Caco-2 (cell line): ENCODE measurements around the gene RPS6KA2. TPM values are rescaled to one million over a fixed set of nuclear protein-coding genes. Genes with fewer than 3 reads are reported as not detected.

Experiments
- BruUV-seq: library from RNA; stranded (reverse); fragments of 400-500 nt; replicated peaks from 2 replicates; lab custom pipeline; 2021; lab: Mats Ljungman, UMichigan
- CTCF ChIA-PET: fragments of 300-600 bp; sonication (Branson Sonifier 250); formaldehyde crosslinking; loops from one replicate; lab custom pipeline; 2022; ENCODE audit warnings: antibody characterized with exemption; lab: Charles Lee
- POLR2A ChIA-PET: fragments of 300-600 bp; sonication (Branson Sonifier 250); formaldehyde crosslinking; loops from one replicate; lab custom pipeline; 2022; ENCODE audit warnings: antibody characterized with exemption; lab: Charles Lee
- DNase-seq, 2 experiments: peaks; one replicate each; pipeline versions ENCODE4 v3.0.0 to v3.0.0-alpha.2; 2020 to 2022
- H3K27me3 ChIP-seq: replicated peaks from 2 replicates; pipeline ENCODE4 v1.6.0; 2011; ENCODE audit warnings: low read length; ENCODE audit not compliant: control insufficient read depth, insufficient read depth
- H3K36me3 ChIP-seq: 2 replicates; pipeline ENCODE4 v1.5.1; 2011; ENCODE audit warnings: low read length; ENCODE audit not compliant: control insufficient read depth, insufficient read depth
- H3K4me1 ChIP-seq: fragments of 250-450 bp; sonication (Bioruptor Pico); 2 replicates; pipeline ENCODE4 v1.5.1; 2020; ENCODE audit warnings: mild to moderate bottlenecking
- H3K4me3 ChIP-seq: 2 replicates; pipeline ENCODE4 v1.5.1; 2011; ENCODE audit warnings: low read depth, mild to moderate bottlenecking, control low read depth, low read length
- H3K9me3 ChIP-seq: fragments of 250-450 bp; sonication (Bioruptor Pico); 2 replicates; pipeline ENCODE4 v1.5.1; 2020; ENCODE audit warnings: mild to moderate bottlenecking, moderate library complexity
- H3K27ac Mint-ChIP-seq: one replicate; pipeline ENCODE4 v1.8.0; 2022; ENCODE audit warnings: mixed read lengths; ENCODE audit not compliant: unreplicated experiment
- H3K27me3 Mint-ChIP-seq: one replicate; pipeline ENCODE4 v1.8.0; 2022; ENCODE audit warnings: mixed read lengths; ENCODE audit not compliant: insufficient read depth, unreplicated experiment
- H3K36me3 Mint-ChIP-seq: one replicate; pipeline ENCODE4 v1.8.0; 2022; ENCODE audit warnings: mild to moderate bottlenecking, mixed read lengths; ENCODE audit not compliant: insufficient read depth, unreplicated experiment
- H3K4me1 Mint-ChIP-seq: one replicate; pipeline ENCODE4 v1.8.0; 2022; ENCODE audit warnings: low read depth, mixed read lengths; ENCODE audit not compliant: unreplicated experiment
- H3K4me3 Mint-ChIP-seq: one replicate; pipeline ENCODE4 v1.8.0; 2022; ENCODE audit warnings: mild to moderate bottlenecking, moderate library complexity, mixed read lengths; ENCODE audit not compliant: unreplicated experiment
- H3K9me3 Mint-ChIP-seq: one replicate; pipeline ENCODE4 v1.8.0; 2022; ENCODE audit warnings: mixed read lengths; ENCODE audit not compliant: unreplicated experiment
- CTCF ChIP-seq, 2 experiments: fragments of 200-600 bp in 1 of 2; IDR thresholded peaks; 1 replicate in 1 of 2; 2 replicates in 1 of 2; pipeline versions ENCODE4 v1.5.1 to v1.8.0; 2011 to 2022; ENCODE audit warnings: antibody characterized with exemption in 1 of 2, control low read depth in 1 of 2, inconsistent platforms in 1 of 2, low read depth in 1 of 2, low read length in 1 of 2, mild to moderate bottlenecking in 1 of 2, moderate library complexity in 1 of 2; ENCODE audit not compliant: insufficient read depth in 1 of 2, severe bottlenecking in 1 of 2, unreplicated experiment in 1 of 2
- intact Hi-C: fragments of 100-400 bp; cut with micrococcal nuclease; formaldehyde crosslinking; loops from one replicate; pipeline ENCODE4 v1.10.0; 2022; ENCODE audit not compliant: unreplicated experiment
- total RNA-seq: library from RNA; stranded (reverse); gene quantifications from 2 replicates; pipeline ENCODE4 v1.2.3, GENCODE V29; 2022

RPS6KA2 gene
- total RNA-seq, 1 experiment from 2014 or later: 5.6 TPM

DNA sequence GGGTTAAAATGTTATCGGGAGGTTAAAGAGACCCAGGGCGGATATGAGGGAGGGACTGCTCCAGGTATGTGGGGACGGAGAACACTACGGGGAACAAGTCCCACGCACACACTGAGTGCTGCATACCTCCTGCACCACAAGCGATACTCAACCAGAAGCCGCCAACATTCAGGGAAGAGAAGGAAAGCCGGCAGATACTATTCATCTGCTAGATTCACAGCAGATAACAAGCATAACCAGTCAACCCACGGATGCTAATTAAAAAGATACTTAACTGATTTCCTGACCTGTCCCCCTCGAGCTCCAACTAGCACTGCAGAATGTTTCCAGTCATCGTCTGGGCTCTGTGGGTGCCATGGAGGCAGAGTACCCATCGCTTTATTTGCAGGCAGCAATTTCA lies 45.1 kb upstream of the RPS6KA2 start:
- no peaks in the 10 kb centered on the region for H3K9me3 ChIP-seq
- no peaks in the 10 kb centered on the region; the same call in 1 of the 2 replicates for H3K27me3 ChIP-seq
- Mint-ChIP-seq H3K27me3 (peaks cover 4% of the 10 kb centered on the region), H3K27ac (no peak overlapping the region), H3K36me3 (no peaks in the 10 kb centered on the region), H3K9me3 (no peaks in the 10 kb centered on the region), H3K4me1 (peaks cover 24% of the 10 kb centered on the region), H3K4me3 (no peak overlapping the region)
- no TSS peak for BruUV-seq
- CTCF ChIA-PET: no interaction called here
- no peak overlapping the region for H3K4me3 ChIP-seq
- POLR2A ChIA-PET: no interaction called here
- intact Hi-C loops: no loop called here
- no peak for TF ChIP-seq CTCF (IDR thresholded peaks at IDR 0.05; ENCODE audit: insufficient read depth in 1 of 2, low read depth in 1 of 2, low read length in 1 of 2, severe bottlenecking in 1 of 2, unreplicated experiment in 1 of 2)
- H3K36me3 ChIP-seq: no peaks in the 10 kb centered on the region
- no peak for DNase-seq
- H3K4me1 ChIP-seq: peaks cover 13% of the 10 kb centered on the region

- Histone ChIP-seq H3K27me3 (no peaks in the 10 kb centered on the region; the same call in 1 of the 2 replicates), H3K4me1 (peaks cover 13% of the 10 kb centered on the region), H3K4me3 (no peak overlapping the region), H3K36me3 (no peaks in the 10 kb centered on the region), H3K9me3 (no peaks in the 10 kb centered on the region)
- Mint-ChIP-seq H3K27me3 (peaks cover 7% of the 10 kb centered on the region), H3K4me3 (no peak overlapping the region), H3K36me3 (no peaks in the 10 kb centered on the region), H3K4me1 (peaks cover 20% of the 10 kb centered on the region), H3K9me3 (no peaks in the 10 kb centered on the region), H3K27ac (no peak overlapping the region)
- peak in 1 of 2 experiments; percentile 2 for TF ChIP-seq CTCF (IDR thresholded peaks at IDR 0.05; ENCODE audit: insufficient read depth in 1 of 2, low read depth in 1 of 2, low read length in 1 of 2, severe bottlenecking in 1 of 2, unreplicated experiment in 1 of 2)
- CTCF ChIA-PET: no interaction called here
- intact Hi-C loops: no loop called here
- DNase-seq: peak in 1 of 2 experiments; percentile 7
- POLR2A ChIA-PET: no interaction called here
- no TSS peak for BruUV-seq
Observed at GRCh38 chr6:166671434-166672081, 44.5 kb upstream of the RPS6KA2 start.

GRCh38 chr6:166670894-166671293 lies 43.8 kb upstream of the RPS6KA2 start:
- ChIA-PET CTCF (no interaction called here), POLR2A (no interaction called here)
- intact Hi-C loops: no loop called here
- Mint-ChIP-seq H3K4me1 (peaks cover 16% of the 10 kb centered on the region), H3K27ac (no peak overlapping the region), H3K4me3 (no peak overlapping the region), H3K9me3 (no peaks in the 10 kb centered on the region), H3K36me3 (no peaks in the 10 kb centered on the region), H3K27me3 (peaks cover 7% of the 10 kb centered on the region)
- no peak for DNase-seq
- BruUV-seq: no TSS peak
- H3K27me3 ChIP-seq: no peaks in the 10 kb centered on the region; the same call in 1 of the 2 replicates
- H3K4me1 ChIP-seq: peaks cover 13% of the 10 kb centered on the region
- H3K36me3 ChIP-seq: no peaks in the 10 kb centered on the region
- H3K9me3 ChIP-seq: no peaks in the 10 kb centered on the region
- TF ChIP-seq CTCF (IDR thresholded peaks at IDR 0.05; ENCODE audit: insufficient read depth in 1 of 2, low read depth in 1 of 2, low read length in 1 of 2, severe bottlenecking in 1 of 2, unreplicated experiment in 1 of 2): peak in 1 of 2 experiments; percentile 7
- H3K4me3 ChIP-seq: no peak overlapping the region
